ENCODE results near the gene TSACC.

Gene TSACC

DNA sequence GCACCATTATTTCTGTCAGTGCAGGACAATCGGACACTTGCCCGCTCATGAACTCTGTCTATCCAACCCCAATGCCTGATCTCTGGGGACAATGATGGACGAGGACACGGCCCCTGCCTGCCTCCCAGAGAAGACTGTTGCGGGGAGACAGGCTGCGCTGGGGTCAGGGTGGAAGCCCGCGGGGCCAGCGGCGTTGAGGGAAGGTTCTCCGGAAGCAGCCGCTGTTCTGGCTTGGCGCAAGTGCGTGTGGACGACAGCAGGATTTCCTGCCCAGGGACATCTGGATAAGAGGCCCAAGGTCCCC, 49.5 kb downstream of the TSACC start:
- TF ChIP-seq YY1 (IDR thresholded peaks at IDR 0.05; ENCODE audit: low read depth), result no peak
- TF ChIP-seq TCF12 (IDR thresholded peaks at IDR 0.05; ENCODE audit: low read depth), result no peak
- TF ChIP-seq EP300 (IDR thresholded peaks at IDR 0.05; ENCODE audit: borderline replicate concordance), result no peak
- TF ChIP-seq TAF1 (IDR thresholded peaks at IDR 0.05; ENCODE audit: low read depth), result no peak
- no peak for TF ChIP-seq NFIC (IDR thresholded peaks at IDR 0.05)
- no peak for TF ChIP-seq TEAD4 (IDR thresholded peaks at IDR 0.05)
- no peak for TF ChIP-seq CEBPB (IDR thresholded peaks at IDR 0.05)
- no peak for TF ChIP-seq FOXM1 (IDR thresholded peaks at IDR 0.05; ENCODE audit: borderline replicate concordance, low read depth)
- TF ChIP-seq, protein P1, sequence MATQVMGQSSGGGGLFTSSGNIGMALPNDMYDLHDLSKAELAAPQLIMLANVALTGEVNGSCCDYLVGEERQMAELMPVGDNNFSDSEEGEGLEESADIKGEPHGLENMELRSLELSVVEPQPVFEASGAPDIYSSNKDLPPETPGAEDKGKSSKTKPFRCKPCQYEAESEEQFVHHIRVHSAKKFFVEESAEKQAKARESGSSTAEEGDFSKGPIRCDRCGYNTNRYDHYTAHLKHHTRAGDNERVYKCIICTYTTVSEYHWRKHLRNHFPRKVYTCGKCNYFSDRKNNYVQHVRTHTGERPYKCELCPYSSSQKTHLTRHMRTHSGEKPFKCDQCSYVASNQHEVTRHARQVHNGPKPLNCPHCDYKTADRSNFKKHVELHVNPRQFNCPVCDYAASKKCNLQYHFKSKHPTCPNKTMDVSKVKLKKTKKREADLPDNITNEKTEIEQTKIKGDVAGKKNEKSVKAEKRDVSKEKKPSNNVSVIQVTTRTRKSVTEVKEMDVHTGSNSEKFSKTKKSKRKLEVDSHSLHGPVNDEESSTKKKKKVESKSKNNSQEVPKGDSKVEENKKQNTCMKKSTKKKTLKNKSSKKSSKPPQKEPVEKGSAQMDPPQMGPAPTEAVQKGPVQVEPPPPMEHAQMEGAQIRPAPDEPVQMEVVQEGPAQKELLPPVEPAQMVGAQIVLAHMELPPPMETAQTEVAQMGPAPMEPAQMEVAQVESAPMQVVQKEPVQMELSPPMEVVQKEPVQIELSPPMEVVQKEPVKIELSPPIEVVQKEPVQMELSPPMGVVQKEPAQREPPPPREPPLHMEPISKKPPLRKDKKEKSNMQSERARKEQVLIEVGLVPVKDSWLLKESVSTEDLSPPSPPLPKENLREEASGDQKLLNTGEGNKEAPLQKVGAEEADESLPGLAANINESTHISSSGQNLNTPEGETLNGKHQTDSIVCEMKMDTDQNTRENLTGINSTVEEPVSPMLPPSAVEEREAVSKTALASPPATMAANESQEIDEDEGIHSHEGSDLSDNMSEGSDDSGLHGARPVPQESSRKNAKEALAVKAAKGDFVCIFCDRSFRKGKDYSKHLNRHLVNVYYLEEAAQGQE (IDR thresholded peaks at IDR 0.05; ENCODE audit: low read depth), result no peak
- no peak for TF ChIP-seq RAD21 (IDR thresholded peaks at IDR 0.05; ENCODE audit: low read depth)
- no peak for TF ChIP-seq CREB1 (IDR thresholded peaks at IDR 0.05; ENCODE audit: low read depth)

DNA sequence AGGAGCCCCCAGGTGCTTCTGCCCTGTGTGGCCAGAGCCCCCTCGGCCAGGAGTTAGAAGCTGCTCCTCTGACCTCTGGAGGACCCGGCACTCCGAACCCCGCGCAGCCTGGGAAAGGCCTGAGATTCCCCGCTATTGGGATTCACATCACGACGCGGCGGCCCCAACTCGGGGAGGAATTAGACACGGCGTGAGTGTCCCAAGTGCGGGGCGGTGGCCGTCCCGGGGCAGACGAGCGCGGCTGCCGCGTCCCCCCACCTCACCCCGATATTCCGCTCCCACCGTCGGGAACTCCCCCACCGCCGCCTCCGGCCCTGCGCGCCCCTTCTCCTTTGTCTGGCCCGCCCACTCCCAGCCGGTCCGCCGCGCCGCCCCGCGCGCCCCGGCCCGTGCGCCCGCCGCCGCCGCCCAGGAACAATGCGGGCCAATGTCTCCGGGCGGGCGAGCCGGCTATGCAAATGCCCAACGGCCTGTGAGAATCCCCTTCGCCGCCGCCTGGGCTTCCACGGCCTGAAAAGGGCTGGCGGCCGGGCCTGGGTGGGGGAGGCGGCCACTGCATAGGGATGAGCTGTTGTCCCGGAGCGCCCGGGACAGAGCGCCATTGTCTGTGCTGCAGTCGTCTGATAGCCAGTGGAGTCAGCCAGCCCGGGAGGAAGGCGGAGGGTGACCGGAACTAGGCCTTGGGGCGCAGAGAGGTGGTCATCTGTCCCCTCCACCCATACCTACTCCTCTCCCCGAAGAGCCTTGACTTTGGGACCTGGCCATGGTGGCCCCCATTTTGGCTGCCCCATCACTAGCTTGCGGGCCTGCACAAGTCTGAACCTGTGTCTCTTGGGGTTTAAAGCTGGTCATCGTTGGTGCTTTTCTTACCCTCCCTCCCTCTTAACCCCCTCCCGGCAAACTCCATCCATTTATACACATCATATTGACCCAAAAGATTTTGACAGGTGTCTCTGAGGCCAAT, 50.1 kb downstream of the TSACC start:
- TF ChIP-seq NFIC (IDR thresholded peaks at IDR 0.05), result no peak
- TF ChIP-seq, protein P2, sequence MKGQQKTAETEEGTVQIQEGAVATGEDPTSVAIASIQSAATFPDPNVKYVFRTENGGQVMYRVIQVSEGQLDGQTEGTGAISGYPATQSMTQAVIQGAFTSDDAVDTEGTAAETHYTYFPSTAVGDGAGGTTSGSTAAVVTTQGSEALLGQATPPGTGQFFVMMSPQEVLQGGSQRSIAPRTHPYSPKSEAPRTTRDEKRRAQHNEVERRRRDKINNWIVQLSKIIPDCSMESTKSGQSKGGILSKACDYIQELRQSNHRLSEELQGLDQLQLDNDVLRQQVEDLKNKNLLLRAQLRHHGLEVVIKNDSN (IDR thresholded peaks at IDR 0.05), result no peak
- TF ChIP-seq EP300 (IDR thresholded peaks at IDR 0.05; ENCODE audit: borderline replicate concordance), result no peak
- TF ChIP-seq TEAD4 (IDR thresholded peaks at IDR 0.05), result no peak
- TF ChIP-seq YY1 (IDR thresholded peaks at IDR 0.05; ENCODE audit: low read depth), result no peak
- TF ChIP-seq CEBPB (IDR thresholded peaks at IDR 0.05), result no peak
- TF ChIP-seq, protein P1 (IDR thresholded peaks at IDR 0.05; ENCODE audit: low read depth), result no peak
- no peak for TF ChIP-seq TCF12 (IDR thresholded peaks at IDR 0.05; ENCODE audit: low read depth)
- TF ChIP-seq RAD21 (IDR thresholded peaks at IDR 0.05; ENCODE audit: low read depth), result no peak
- no peak for TF ChIP-seq TAF1 (IDR thresholded peaks at IDR 0.05; ENCODE audit: low read depth)
- no peak for TF ChIP-seq ZBTB7A (IDR thresholded peaks at IDR 0.05; ENCODE audit: low read depth)
- TF ChIP-seq EGR1 (IDR thresholded peaks at IDR 0.05), result no peak
- TF ChIP-seq CREB1 (IDR thresholded peaks at IDR 0.05; ENCODE audit: low read depth), result no peak
- TF ChIP-seq, protein P3, sequence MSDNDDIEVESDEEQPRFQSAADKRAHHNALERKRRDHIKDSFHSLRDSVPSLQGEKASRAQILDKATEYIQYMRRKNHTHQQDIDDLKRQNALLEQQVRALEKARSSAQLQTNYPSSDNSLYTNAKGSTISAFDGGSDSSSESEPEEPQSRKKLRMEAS (IDR thresholded peaks at IDR 0.05), result no peak

DNA sequence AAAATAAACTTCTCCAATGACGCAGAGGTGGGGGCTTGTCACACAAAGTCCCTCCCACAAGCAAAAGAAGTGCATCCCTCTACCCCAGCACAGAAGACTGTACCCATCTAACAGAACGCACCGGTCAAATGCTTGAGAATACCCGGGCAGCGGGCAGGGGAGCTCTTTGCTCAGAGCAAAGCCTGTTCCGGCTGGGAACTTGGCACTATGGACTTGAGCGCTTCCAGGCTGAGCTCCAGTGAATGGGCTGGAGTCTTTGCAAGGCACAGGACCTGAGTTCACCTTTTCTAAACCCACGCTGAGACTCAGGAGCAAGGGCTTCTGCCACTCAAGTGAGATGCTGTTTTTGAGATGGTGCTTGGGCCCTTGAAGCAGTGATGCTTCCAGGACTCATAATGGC, 51.0 kb downstream of the TSACC start:
- TF ChIP-seq, protein P2 (IDR thresholded peaks at IDR 0.05), result no peak
- TF ChIP-seq YY1 (IDR thresholded peaks at IDR 0.05; ENCODE audit: low read depth) (no peak), RAD21 (IDR thresholded peaks at IDR 0.05; ENCODE audit: low read depth) (no peak), TCF12 (IDR thresholded peaks at IDR 0.05; ENCODE audit: low read depth) (no peak), CREB1 (IDR thresholded peaks at IDR 0.05; ENCODE audit: low read depth) (no peak), EP300 (IDR thresholded peaks at IDR 0.05; ENCODE audit: borderline replicate concordance) (no peak), ZBTB7A (IDR thresholded peaks at IDR 0.05; ENCODE audit: low read depth) (no peak), EGR1 (IDR thresholded peaks at IDR 0.05) (no peak), FOXM1 (IDR thresholded peaks at IDR 0.05; ENCODE audit: borderline replicate concordance, low read depth) (no peak), CEBPB (IDR thresholded peaks at IDR 0.05) (no peak), TEAD4 (IDR thresholded peaks at IDR 0.05) (no peak), TAF1 (IDR thresholded peaks at IDR 0.05; ENCODE audit: low read depth) (no peak), NFIC (IDR thresholded peaks at IDR 0.05) (no peak)
- TF ChIP-seq, protein P1 (IDR thresholded peaks at IDR 0.05; ENCODE audit: low read depth), result no peak
- TF ChIP-seq, protein P3 (IDR thresholded peaks at IDR 0.05), result no peak

Data from Ishikawa (cell line).